ENCODE data around the gene KLHDC3.

GRCh38 chr6:43037197-43037596, 23.1 kb downstream of the KLHDC3 start:
- TF ChIP-seq, protein P1, sequence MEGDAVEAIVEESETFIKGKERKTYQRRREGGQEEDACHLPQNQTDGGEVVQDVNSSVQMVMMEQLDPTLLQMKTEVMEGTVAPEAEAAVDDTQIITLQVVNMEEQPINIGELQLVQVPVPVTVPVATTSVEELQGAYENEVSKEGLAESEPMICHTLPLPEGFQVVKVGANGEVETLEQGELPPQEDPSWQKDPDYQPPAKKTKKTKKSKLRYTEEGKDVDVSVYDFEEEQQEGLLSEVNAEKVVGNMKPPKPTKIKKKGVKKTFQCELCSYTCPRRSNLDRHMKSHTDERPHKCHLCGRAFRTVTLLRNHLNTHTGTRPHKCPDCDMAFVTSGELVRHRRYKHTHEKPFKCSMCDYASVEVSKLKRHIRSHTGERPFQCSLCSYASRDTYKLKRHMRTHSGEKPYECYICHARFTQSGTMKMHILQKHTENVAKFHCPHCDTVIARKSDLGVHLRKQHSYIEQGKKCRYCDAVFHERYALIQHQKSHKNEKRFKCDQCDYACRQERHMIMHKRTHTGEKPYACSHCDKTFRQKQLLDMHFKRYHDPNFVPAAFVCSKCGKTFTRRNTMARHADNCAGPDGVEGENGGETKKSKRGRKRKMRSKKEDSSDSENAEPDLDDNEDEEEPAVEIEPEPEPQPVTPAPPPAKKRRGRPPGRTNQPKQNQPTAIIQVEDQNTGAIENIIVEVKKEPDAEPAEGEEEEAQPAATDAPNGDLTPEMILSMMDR (IDR thresholded peaks at IDR 0.05; ENCODE audit: low read length): no peak
- TF ChIP-seq EZH2 (IDR thresholded peaks at IDR 0.05; ENCODE audit: borderline replicate concordance, low read length): no peak
